GM12878 (cell line): Measurements from ENCODE around the gene FLAD1. TPM values are rescaled to one million over a fixed set of nuclear protein-coding genes. Genes with fewer than 3 reads are reported as not detected.

Experiments
- ATAC-seq: fragments of 200-7000 bp; cut with Tn5 transposase; 3 replicates; pipeline ENCODE4 v1.9.1; 2020; ENCODE audit warnings: mild to moderate bottlenecking, moderate library complexity
- BruUV-seq: library from RNA; stranded (reverse); fragments of 400-500 nt; replicated peaks from 2 replicates; lab custom pipeline; 2021; lab: Mats Ljungman, UMichigan
- CTCF ChIA-PET: fragments of 300-600 bp; sonication (Branson Sonifier 250); formaldehyde crosslinking; extraction: SDS; loops from one replicate; lab custom pipeline; 2021; ENCODE audit warnings: inconsistent platforms; lab: Yijun Ruan, JAX
- POLR2A ChIA-PET: fragments of 350-600 bp; formaldehyde crosslinking; extraction: SDS; loops from one replicate; lab custom pipeline; 2021; ENCODE audit warnings: inconsistent platforms; lab: Charles Lee
- RAD21 ChIA-PET: fragments of 300-600 bp; sonication (Branson Sonifier 250); formaldehyde crosslinking; loops from one replicate; lab custom pipeline; 2023; ENCODE audit warnings: antibody characterized with exemption; ENCODE audit not compliant: unreplicated experiment; lab: Charles Lee
- SMC1A ChIA-PET: fragments of 300-600 bp; sonication (Branson Sonifier 250); formaldehyde crosslinking; loops from one replicate; lab custom pipeline; 2023; ENCODE audit not compliant: unreplicated experiment, uncharacterized antibody; lab: Charles Lee
- DNase-seq: peaks from one replicate; pipeline ENCODE4 v3.0.0-alpha.2; 2011; ENCODE audit warnings: low read depth, low spot score
- FAIRE-seq: peaks from 3 replicates; lab custom pipeline; 2011; peaks lifted over from hg19 to GRCh38; lab: Jason Lieb, UNC
- H2AFZ ChIP-seq: 2 replicates; pipeline ENCODE4 v1.6.0; 2011; ENCODE audit warnings: low read depth, low read length, control low read depth; ENCODE audit not compliant: control insufficient read depth
- H3K27ac ChIP-seq: 2 replicates; pipeline ENCODE4 v1.5.1; 2011; ENCODE audit warnings: control low read depth; ENCODE audit not compliant: control insufficient read depth, insufficient read depth
- H3K27me3 ChIP-seq, 2 experiments: replicated peaks in 1 of 2; 2 replicates each; pipeline versions ENCODE4 v1.6.0 to v1.6.1; 2011; ENCODE audit warnings: low read length in 1 of 2; ENCODE audit not compliant: control insufficient read depth in 2 of 2, insufficient read depth in 2 of 2
- H3K36me3 ChIP-seq, 2 experiments: 2 replicates each; pipeline ENCODE4 v1.5.1; 2011; ENCODE audit warnings: low read length in 1 of 2; ENCODE audit not compliant: control insufficient read depth in 2 of 2, insufficient read depth in 2 of 2
- H3K4me1 ChIP-seq: 2 replicates; pipeline ENCODE4 v1.6.1; 2011; ENCODE audit warnings: mild to moderate bottlenecking, low read length, moderate library complexity, mixed read lengths; ENCODE audit not compliant: control insufficient read depth, insufficient read depth
- H3K4me2 ChIP-seq: 2 replicates; pipeline ENCODE4 v1.6.0; 2011; ENCODE audit warnings: control low read depth; ENCODE audit not compliant: control insufficient read depth, insufficient read depth
- H3K4me3 ChIP-seq: fragments of 200-600 bp; sonication (generic); 2 replicates; pipeline ENCODE4 v1.5.1; 2016
- H3K79me2 ChIP-seq: 2 replicates; pipeline ENCODE4 v1.6.0; 2011; ENCODE audit warnings: low read length; ENCODE audit not compliant: control insufficient read depth, insufficient read depth
- H3K9ac ChIP-seq: 2 replicates; pipeline ENCODE4 v1.8.0; 2011; ENCODE audit warnings: low read length, control low read depth, mixed read lengths; ENCODE audit not compliant: control insufficient read depth, insufficient read depth
- H3K9me3 ChIP-seq: replicated peaks from 3 replicates; pipeline ENCODE4 v1.5.1; 2011; ENCODE audit warnings: mild to moderate bottlenecking, low read length; ENCODE audit not compliant: control insufficient read depth, insufficient read depth
- H4K20me1 ChIP-seq: 2 replicates; pipeline ENCODE4 v1.6.0; 2011; ENCODE audit not compliant: control insufficient read depth, insufficient read depth
- ATF7 ChIP-seq: fragments of 450-650 bp; IDR thresholded peaks from 2 replicates; pipeline ENCODE4 v1.6.1; 2016; ENCODE audit warnings: low read depth, mild to moderate bottlenecking
- CBX3 ChIP-seq: fragments of 200-600 bp; sonication (generic); IDR thresholded peaks from 2 replicates; pipeline ENCODE4 v1.6.1; 2016; ENCODE audit warnings: low read depth, borderline replicate concordance
- CEBPZ ChIP-seq: fragments of 150-350 bp; IDR thresholded peaks from 2 replicates; pipeline ENCODE4 v1.6.1; 2016; ENCODE audit warnings: low read depth, low read length
- CUX1 ChIP-seq: IDR thresholded peaks from 2 replicates; pipeline ENCODE4 v1.6.1; 2012; ENCODE audit warnings: improper control_type of control experiment, low read depth, low read length; ENCODE audit not compliant: insufficient replicate concordance
- HDAC2 ChIP-seq: fragments of 200-600 bp; sonication (generic); IDR thresholded peaks from 2 replicates; pipeline ENCODE4 v1.6.1; 2017
- HDGF ChIP-seq: fragments of 450-650 bp; IDR thresholded peaks from 2 replicates; pipeline ENCODE4 v1.6.1; 2016; ENCODE audit warnings: antibody characterized with exemption
- IRF3 ChIP-seq: fragments of 450-650 bp; IDR thresholded peaks from 2 replicates; pipeline ENCODE4 v1.6.1; 2014; ENCODE audit warnings: mild to moderate bottlenecking
- PAX8 ChIP-seq: fragments of 450-650 bp; IDR thresholded peaks from 2 replicates; pipeline ENCODE4 v1.6.1; 2017; ENCODE audit warnings: mild to moderate bottlenecking, moderate library complexity
- PML ChIP-seq: IDR thresholded peaks from 2 replicates; pipeline ENCODE4 v1.6.1; 2012; ENCODE audit warnings: low read length, inconsistent platforms
- RB1 ChIP-seq: fragments of 450-650 bp; formaldehyde crosslinking; IDR thresholded peaks from 2 replicates; pipeline ENCODE4 v1.6.1; 2017; ENCODE audit warnings: mild to moderate bottlenecking, borderline replicate concordance
- ZBTB33 ChIP-seq: fragments of 450-650 bp; IDR thresholded peaks from 2 replicates; pipeline ENCODE4 v1.6.1; 2017; ENCODE audit warnings: mild to moderate bottlenecking
- ZNF384 ChIP-seq: IDR thresholded peaks from 2 replicates; pipeline ENCODE4 v1.6.1; 2012; ENCODE audit warnings: low read depth, mild to moderate bottlenecking, low read length, improper control_type of control experiment, borderline replicate concordance
- WGBS: methylation state at CpG from one replicate; pipeline ENCODE4 v1.1.6; 2016; ENCODE audit warnings: low lambda C conversion rate; ENCODE audit not compliant: insufficient replicate concordance, insufficient coverage; ENCODE audit errors: missing lambda C conversion rate; 5-methylcytosine and 5-hydroxymethylcytosine counted together
- in situ Hi-C: fragments of 300-500 bp; cut with MboI; formaldehyde crosslinking; loops from 9 replicates; pipeline ENCODE4 v1.14.3; 2018; ENCODE audit warnings: mixed read lengths
- intact Hi-C: fragments of 100-400 bp; cut with micrococcal nuclease; formaldehyde crosslinking; loops from one replicate; pipeline ENCODE4 v1.14.2; 2022; ENCODE audit not compliant: unreplicated experiment
- polyA plus RNA-seq, 11 experiments: library from polyadenylated mRNA; depleted of rRNA in 4 of 11; unstranded in 6 of 11; stranded (reverse) in 5 of 11; fragments of >200 nt; fragmentation: Nextera tagmentation in 4 of 11; fragmentation: Illumina TruSeq in 1 of 11; extraction: Ambion mirVana in 4 of 11; extraction: Trizol in 1 of 11; gene quantifications; 1 replicate in 1 of 11; 2 replicates in 10 of 11; pipeline versions ENCODE4 v1.2.1 to v1.2.3, GENCODE V29; 2011 to 2016; ENCODE audit warnings: inconsistent platforms in 2 of 11, missing spikeins in 2 of 11, low read depth in 1 of 11
- total RNA-seq, 4 experiments: library from RNA; depleted of rRNA in 3 of 4; stranded (reverse); fragments of >200 nt in 3 of 4; fragmentation: Illumina TruSeq in 1 of 4; extraction: Trizol in 1 of 4; gene quantifications; 2 replicates each; pipeline versions ENCODE4 v1.2.1 to v1.2.3, GENCODE V29; 2013 to 2021

The FLAD1 gene
- total and polyA plus RNA-seq, 10 of the 15 experiments (the other 5 are each of a cell fraction or from before 2014, with no cell fraction given) = 22.9 to 93.4 (median 56.6) TPM

GRCh38 chr1:154962795-154963330 is 20.3 kb upstream of the FLAD1 start:
- Histone ChIP-seq H2AFZ (no peak overlapping the region), H3K36me3 (peaks cover 13 to 16% of the 10 kb centered on the region in 2 experiments; a peak in 3 of 4 replicates), H3K9me3 (no peaks in the 10 kb centered on the region), H3K4me1 (peaks cover 6% of the 10 kb centered on the region; the same call in 1 of the 2 replicates), H3K27ac (peak overlapping the region; percentile 97; the same call in 1 of the 2 replicates), H3K27me3 (no peaks in the 10 kb centered on the region), H3K4me3 (peak overlapping the region; percentile 88), H3K4me2 (peak overlapping the region; percentile 86), H3K79me2 (peaks cover 31% of the 10 kb centered on the region), H4K20me1 (no peaks in the 10 kb centered on the region), H3K9ac (peak overlapping the region; percentile 81)
- 81% methylated on average over 6 of the region's 6 CpGs for WGBS
- ATAC-seq (no peak), FAIRE-seq (no peak), DNase-seq (no peak)
- ChIA-PET RAD21 (no interaction called here), POLR2A (interaction anchor here (0.6 to 12.3 kb wide), 4 partner anchors 10 to 49 kb away, joined by 3 to 140 read pairs (median 4); partner anchors contain the start of genes CKS1B and SHC1), SMC1A (interaction anchor here (1.2 to 3.1 kb wide), 4 partner anchors 7 to 54 kb away, joined by 3 to 14 read pairs (median 8); partner anchors contain the start of gene SHC1), CTCF (interaction anchor here (0.9 to 2.7 kb wide), 5 partner anchors 8 to 54 kb away, joined by 3 to 16 read pairs (median 13); partner anchors contain the start of gene SHC1)
- in situ Hi-C loops = no loop called here
- intact Hi-C loops = loop anchor here (5.0 kb wide), 1 partner anchor 39 kb away; the partner anchor contains the start of gene ZBTB7B
- BruUV-seq = no TSS peak
- TF ChIP-seq PAX8 (no peak), CUX1 (no peak), RB1 (no peak), ZBTB33 (no peak), PML (no peak), HDAC2 (no peak), ATF7 (no peak), CEBPZ (no peak), IRF3 (no peak), CBX3 (no peak), HDGF (no peak), ZNF384 (no peak)
